Breast epithelium (tissue), 3 donors: Measurements from ENCODE around the gene VKORC1L1.
"Not testable (repeated sequence)": the region's sequence is repeated elsewhere in the genome, so short reads cannot be mapped to it uniquely, and the experiment has no call there.

ENCODE experiments used
- CTCF ChIP-seq, 3 donors: fragments of 450-650 bp; IDR thresholded peaks; one replicate each; pipeline ENCODE4 v1.5.1; 2016 to 2017; ENCODE audit warnings: antibody characterized with exemption in 3 of 3, mild to moderate bottlenecking in 3 of 3, moderate library complexity in 3 of 3
- POLR2A ChIP-seq: fragments of 450-650 bp; IDR thresholded peaks from one replicate; pipeline ENCODE4 v1.6.1; 2016; ENCODE audit warnings: antibody characterized with exemption, mild to moderate bottlenecking, moderate library complexity
- POLR2AphosphoS5 ChIP-seq, 3 donors: sonication (generic); formaldehyde crosslinking; IDR thresholded peaks; one replicate each; pipeline ENCODE4 v1.6.1; 2017; ENCODE audit warnings: antibody characterized with exemption in 3 of 3

- TF ChIP-seq CTCF (IDR thresholded peaks at IDR 0.05); POLR2A; POLR2AphosphoS5 (IDR thresholded peaks at IDR 0.05): not testable (repeated sequence)
Observed at GRCh38 chr7:65897289-65897688, 24.4 kb downstream of the VKORC1L1 start.
